Breast epithelium (tissue), 4 donors: Measurements from ENCODE around the gene CYB5R3. TPM values are rescaled to one million over a fixed set of nuclear protein-coding genes. Genes with fewer than 3 reads are reported as not detected.
"Not testable (repeated sequence)": the region's sequence is repeated elsewhere in the genome, so short reads cannot be mapped to it uniquely, and the experiment has no call there.

Experiments used
- DNase-seq, 2 donors: peaks; one replicate each; pipeline ENCODE4 v3.0.0-alpha.2; 2019; ENCODE audit warnings: low spot score in 2 of 2
- H3K27ac ChIP-seq, 2 donors: fragments of 200-600 bp; sonication (generic) in 1 of 2; one replicate each; pipeline ENCODE4 v1.5.1; 2016 to 2019; ENCODE audit warnings: mild to moderate bottlenecking in 1 of 2
- H3K27me3 ChIP-seq, 2 donors: fragments of 200-600 bp; sonication (generic) in 1 of 2; one replicate each; pipeline versions ENCODE4 v1.5.1 to v1.6.0; 2017 to 2019; ENCODE audit warnings: control low read depth in 1 of 2, mild to moderate bottlenecking in 1 of 2
- H3K36me3 ChIP-seq: fragments of 200-600 bp; one replicate; pipeline ENCODE4 v1.5.1; 2019
- H3K4me1 ChIP-seq, 2 donors: fragments of 200-600 bp; sonication (generic); one replicate each; pipeline ENCODE4 v1.5.1; 2016 to 2019; ENCODE audit warnings: control low read depth in 1 of 2
- H3K4me3 ChIP-seq, 3 donors: fragments of 200-600 bp; sonication (generic); 1 replicate in 2 of 3; 2 replicates in 1 of 3; pipeline ENCODE4 v1.5.1; 2016 to 2019; ENCODE audit warnings: mild to moderate bottlenecking in 3 of 3, moderate library complexity in 2 of 3
- H3K9me3 ChIP-seq, 2 donors: fragments of 200-600 bp; sonication (generic) in 1 of 2; one replicate each; pipeline ENCODE4 v1.5.1; 2016 to 2019; ENCODE audit warnings: control low read depth in 1 of 2
- CTCF ChIP-seq, 3 donors: fragments of 450-650 bp; IDR thresholded peaks; one replicate each; pipeline ENCODE4 v1.5.1; 2016 to 2017; ENCODE audit warnings: antibody characterized with exemption in 3 of 3, mild to moderate bottlenecking in 3 of 3, moderate library complexity in 3 of 3
- POLR2A ChIP-seq: fragments of 450-650 bp; IDR thresholded peaks from one replicate; pipeline ENCODE4 v1.6.1; 2016; ENCODE audit warnings: antibody characterized with exemption, mild to moderate bottlenecking, moderate library complexity
- POLR2AphosphoS5 ChIP-seq, 3 donors: sonication (generic); formaldehyde crosslinking; IDR thresholded peaks; one replicate each; pipeline ENCODE4 v1.6.1; 2017; ENCODE audit warnings: antibody characterized with exemption in 3 of 3
- intact Hi-C: fragments of 100-400 bp; cut with DNase I; formaldehyde crosslinking; loops from one replicate; pipeline ENCODE4 v1.15.1; 2023; ENCODE audit warnings: low total_unique reads
- total RNA-seq, 3 donors: library from RNA; depleted of rRNA; stranded (reverse); fragments of >200 nt; gene quantifications; one replicate each; pipeline ENCODE4 v1.1.0, GENCODE V29; 2016

Gene CYB5R3
- total RNA-seq, 3 donors from 2014 or later: 56.5 to 248 (median 87.5) TPM

GRCh38 chr22:42676059-42676607 is 26.9 kb upstream of the CYB5R3 start:
- TF ChIP-seq CTCF (IDR thresholded peaks at IDR 0.05) (no peak), POLR2AphosphoS5 (IDR thresholded peaks at IDR 0.05) (peak in 1 of 3 donors; percentile 61)
- DNase-seq: no peak
- Histone ChIP-seq H3K9me3 (no peaks in the 10 kb centered on the region), H3K27me3 (no peaks in the 10 kb centered on the region), H3K27ac (peak overlapping the region; percentile 80 to 95), H3K4me3 (no peak overlapping the region), H3K4me1 (no peaks in the 10 kb centered on the region), H3K36me3 (no peaks in the 10 kb centered on the region)
- intact Hi-C loops: no loop called here

GRCh38 chr22:42673898-42674401 is 24.8 kb upstream of the CYB5R3 start:
- Histone ChIP-seq H3K36me3 (no peaks in the 10 kb centered on the region), H3K9me3 (no peaks in the 10 kb centered on the region), H3K4me1 (no peaks in the 10 kb centered on the region), H3K27ac (peak overlapping the region in 1 of 2 donors; percentile 20), H3K27me3 (no peaks in the 10 kb centered on the region), H3K4me3 (no peak overlapping the region)
- no peak for TF ChIP-seq POLR2A
- no peak for TF ChIP-seq POLR2AphosphoS5 (IDR thresholded peaks at IDR 0.05)
- TF ChIP-seq CTCF (IDR thresholded peaks at IDR 0.05): no peak
- DNase-seq: no peak
- intact Hi-C loops: no loop called here

GRCh38 chr22:42673071-42673470 is 23.9 kb upstream of the CYB5R3 start:
- H3K27me3 ChIP-seq, DNase-seq, intact Hi-C loops, H3K36me3 ChIP-seq, H3K4me3 ChIP-seq, H3K9me3 ChIP-seq, H3K4me1 ChIP-seq: not testable (repeated sequence)
- H3K27ac ChIP-seq: peak overlapping the region in 1 of 2 donors; percentile 20

- Histone ChIP-seq H3K27ac (peak overlapping the region in 1 of 2 donors; percentile 72), H3K9me3 (no peaks in the 10 kb centered on the region), H3K4me3 (no peak overlapping the region), H3K36me3 (no peaks in the 10 kb centered on the region), H3K4me1 (no peaks in the 10 kb centered on the region), H3K27me3 (no peaks in the 10 kb centered on the region)
- no peak for TF ChIP-seq CTCF (IDR thresholded peaks at IDR 0.05)
- TF ChIP-seq POLR2A: no peak
- TF ChIP-seq POLR2AphosphoS5 (IDR thresholded peaks at IDR 0.05): peak in 2 of 3 donors; percentile 54 to 65
- no peak for DNase-seq
- intact Hi-C loops: no loop called here
Observed at GRCh38 chr22:42670921-42671709, 21.9 kb upstream of the CYB5R3 start.

- no peaks in the 10 kb centered on the region for H3K9me3 ChIP-seq
- H3K27me3 ChIP-seq: no peaks in the 10 kb centered on the region
- H3K4me3 ChIP-seq: no peak overlapping the region
- intact Hi-C loops: no loop called here
- DNase-seq: no peak
- peak overlapping the region in 1 of 2 donors; percentile 3 for H3K27ac ChIP-seq
- H3K36me3 ChIP-seq: no peaks in the 10 kb centered on the region
- TF ChIP-seq CTCF (IDR thresholded peaks at IDR 0.05) (no peak), POLR2AphosphoS5 (IDR thresholded peaks at IDR 0.05) (no peak), POLR2A (no peak)
- peaks cover 2 to 3% of the 10 kb centered on the region in 2 donors for H3K4me1 ChIP-seq
Observed at GRCh38 chr22:42670046-42670445, 20.9 kb upstream of the CYB5R3 start.

GRCh38 chr22:42666393-42666792 is 17.2 kb upstream of the CYB5R3 start:
- H3K36me3 ChIP-seq, H3K27ac ChIP-seq, H3K9me3 ChIP-seq, H3K4me1 ChIP-seq, intact Hi-C loops, H3K4me3 ChIP-seq, H3K27me3 ChIP-seq, DNase-seq: not testable (repeated sequence)
